ENCODE results near the gene SLC44A5.
"Not testable (repeated sequence)": the region's sequence is repeated elsewhere in the genome, so short reads cannot be mapped to it uniquely, and the experiment has no call there.

Gene SLC44A5

DNA sequence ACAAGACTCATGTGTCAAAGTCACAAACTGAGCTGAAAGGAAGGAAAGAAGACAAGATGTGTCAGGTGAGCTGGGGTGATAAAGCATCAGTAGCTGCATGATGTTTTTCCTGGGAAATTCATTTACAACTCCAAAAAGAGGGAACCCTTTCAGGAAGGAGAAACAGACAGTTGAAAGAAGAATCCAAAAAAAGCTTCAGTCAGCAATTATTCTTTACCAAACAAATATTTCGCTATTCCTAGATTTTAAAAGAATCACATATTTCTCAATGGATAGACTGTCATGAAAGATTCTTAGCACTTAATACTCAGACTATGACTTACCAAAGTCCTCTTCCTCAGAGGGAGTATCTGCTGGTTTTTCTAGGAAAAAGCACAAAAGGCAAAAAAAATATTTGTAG, 214.7 kb downstream of the SLC44A5 start:
- DNase-seq (ENCODE audit: insufficient read length) (no peak), FAIRE-seq (no peak)
- TF ChIP-seq POLR2AphosphoS5 (IDR thresholded peaks at IDR 0.05; ENCODE audit: low read depth, low read length) = no peak
- no peak for TF ChIP-seq POLR2A (IDR thresholded peaks at IDR 0.05; ENCODE audit: low read depth, low read length)
- TF ChIP-seq TAF1 (IDR thresholded peaks at IDR 0.05; ENCODE audit: borderline replicate concordance, low read depth, low read length) = no peak

DNA sequence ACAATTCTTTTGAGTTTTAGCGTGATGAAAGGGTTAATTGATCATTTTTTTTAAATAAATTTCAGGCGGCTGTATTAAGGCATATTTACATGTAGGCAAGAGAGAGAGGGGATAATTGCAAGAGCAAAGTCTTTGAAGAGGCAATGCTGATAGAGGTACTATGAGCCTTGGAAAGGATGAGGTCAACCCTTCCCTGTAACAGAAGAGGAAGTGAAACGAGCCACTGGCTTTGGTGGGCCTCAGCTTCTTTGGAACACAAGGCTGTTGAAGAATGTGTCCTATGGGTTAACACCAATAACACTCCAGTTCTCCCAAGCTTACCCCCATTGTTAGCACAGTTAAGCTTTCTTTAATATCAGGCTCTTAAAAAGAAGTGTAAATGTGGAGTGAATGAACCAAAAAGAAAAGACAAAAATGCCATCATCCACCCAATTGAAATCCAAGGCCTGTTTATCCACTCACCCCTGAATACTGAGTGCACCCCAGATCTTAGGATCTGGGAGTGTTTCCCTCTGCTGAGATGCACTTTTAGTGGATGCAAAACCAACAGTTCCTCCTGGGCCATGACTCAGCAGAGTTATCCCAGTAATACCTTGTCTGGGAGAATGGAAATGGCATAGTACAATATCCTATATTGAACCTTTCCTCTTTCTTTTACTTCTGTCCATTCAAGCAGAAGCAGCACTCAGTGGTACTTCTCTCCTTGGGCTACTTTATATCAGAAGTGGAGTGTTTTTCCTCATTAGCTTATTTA, 216.4 kb downstream of the SLC44A5 start:
- FAIRE-seq (no peak), DNase-seq (ENCODE audit: insufficient read length) (no peak)

DNA sequence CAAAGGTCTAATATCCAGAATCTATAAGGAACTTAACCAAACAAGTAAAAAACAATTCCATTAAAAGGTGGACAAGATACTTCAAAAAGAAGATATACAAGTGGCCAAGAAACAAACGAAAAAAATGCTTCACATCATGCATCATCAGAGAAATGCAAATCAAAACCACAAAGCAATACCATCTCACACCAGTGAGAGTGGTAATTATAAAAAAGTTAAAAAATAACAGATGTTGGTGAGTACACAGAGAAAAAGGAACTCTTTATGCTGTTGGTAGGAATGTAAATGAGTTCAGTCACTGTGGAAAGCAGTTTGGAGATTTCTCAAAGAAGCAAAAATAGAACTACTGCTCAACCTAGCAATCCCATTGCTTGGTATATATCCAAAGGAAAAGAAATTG, 218.6 kb downstream of the SLC44A5 start:
- TF ChIP-seq TAF1 (IDR thresholded peaks at IDR 0.05; ENCODE audit: borderline replicate concordance, low read depth, low read length) = no peak
- TF ChIP-seq POLR2A (IDR thresholded peaks at IDR 0.05; ENCODE audit: low read depth, low read length) = no peak
- TF ChIP-seq POLR2AphosphoS5 (IDR thresholded peaks at IDR 0.05; ENCODE audit: low read depth, low read length) = no peak
- DNase-seq (ENCODE audit: insufficient read length) = no peak
- FAIRE-seq = no peak

More for the DNA sequence above, 216.4 kb downstream of the SLC44A5 start:
- no peak for TF ChIP-seq POLR2AphosphoS5 (IDR thresholded peaks at IDR 0.05; ENCODE audit: low read depth, low read length)

DNA sequence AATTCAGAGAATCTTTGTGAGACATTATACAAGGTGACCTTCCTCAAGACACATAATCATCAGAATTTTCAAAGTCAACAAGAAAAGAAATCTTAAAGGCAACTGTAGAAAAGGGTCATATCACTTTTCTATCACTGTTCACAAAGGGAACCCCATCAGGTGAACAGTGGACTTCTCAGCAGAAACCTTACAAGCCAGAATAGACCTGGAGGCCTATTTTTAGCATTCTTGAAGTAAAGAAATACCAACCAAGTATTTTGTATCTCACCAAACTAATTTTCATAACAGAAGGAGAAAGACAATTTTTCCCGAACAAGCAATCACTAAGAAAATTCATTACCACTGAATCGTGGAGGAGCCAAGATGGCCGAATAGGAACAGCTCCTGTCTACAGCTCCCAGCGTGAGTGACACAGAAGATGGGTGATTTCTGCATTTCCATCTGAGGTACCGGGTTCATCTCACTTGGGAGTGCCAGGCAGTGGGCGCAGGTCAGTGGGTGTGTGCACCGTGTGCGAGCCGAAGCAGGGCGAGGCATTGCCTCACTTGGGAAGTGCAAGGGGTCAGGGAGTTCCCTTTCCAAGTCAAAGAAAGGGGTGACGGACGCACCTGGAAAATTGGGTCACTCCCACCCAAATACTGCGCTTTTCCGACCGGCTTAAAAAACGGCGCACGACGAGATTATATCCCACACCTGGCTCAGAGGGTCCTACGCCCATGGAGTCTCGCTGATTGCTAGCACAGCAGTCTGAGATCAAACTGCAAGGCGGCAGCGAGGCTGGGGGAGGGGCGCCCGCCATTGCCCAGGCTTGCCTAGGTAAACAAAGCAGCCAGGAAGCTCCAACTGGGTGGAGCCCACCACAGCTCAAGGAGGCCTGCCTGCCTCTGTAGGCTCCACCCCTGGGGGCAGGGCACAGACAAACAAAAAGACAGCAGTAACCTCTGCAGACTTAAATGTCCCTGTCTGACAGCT, 235.2 kb downstream of the SLC44A5 start:
- DNase-seq (ENCODE audit: insufficient read length); FAIRE-seq: not testable (repeated sequence)

DNA sequence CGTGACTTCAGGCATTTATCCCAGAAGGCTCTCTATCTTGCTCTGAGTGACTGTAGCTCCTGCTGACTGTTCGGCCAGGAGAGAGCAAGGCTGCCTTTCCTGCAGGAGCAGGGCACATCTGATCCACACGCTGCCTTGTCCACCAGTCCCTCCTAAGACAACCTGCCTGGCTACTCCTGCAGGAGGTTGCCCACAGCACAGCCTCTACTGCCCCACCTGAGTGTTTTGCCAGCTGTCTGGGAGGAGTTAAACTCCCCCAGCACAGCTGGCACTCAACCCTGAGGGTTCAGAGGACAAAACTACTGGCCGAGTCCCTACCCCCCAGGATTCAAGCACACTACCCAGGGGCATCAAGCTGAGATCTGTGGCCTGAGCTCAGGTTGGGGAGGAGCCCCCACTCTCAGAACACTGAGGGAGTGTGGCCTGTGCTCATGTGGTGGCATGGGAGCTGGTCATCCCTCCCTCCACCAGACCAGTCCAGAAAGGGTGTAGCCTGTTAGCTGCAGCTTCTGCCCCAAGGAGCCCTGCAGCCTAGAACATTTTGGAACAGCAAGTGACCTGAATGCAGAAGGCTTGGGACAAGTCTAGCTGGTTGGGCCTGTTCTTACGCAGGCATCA, 237.3 kb downstream of the SLC44A5 start:
- DNase-seq (ENCODE audit: insufficient read length) = no peak
- FAIRE-seq = no peak
- no peak for TF ChIP-seq TAF1 (IDR thresholded peaks at IDR 0.05; ENCODE audit: borderline replicate concordance, low read depth, low read length)
- TF ChIP-seq POLR2A (IDR thresholded peaks at IDR 0.05; ENCODE audit: low read depth, low read length) = no peak
- TF ChIP-seq POLR2AphosphoS5 (IDR thresholded peaks at IDR 0.05; ENCODE audit: low read depth, low read length) = no peak

DNA sequence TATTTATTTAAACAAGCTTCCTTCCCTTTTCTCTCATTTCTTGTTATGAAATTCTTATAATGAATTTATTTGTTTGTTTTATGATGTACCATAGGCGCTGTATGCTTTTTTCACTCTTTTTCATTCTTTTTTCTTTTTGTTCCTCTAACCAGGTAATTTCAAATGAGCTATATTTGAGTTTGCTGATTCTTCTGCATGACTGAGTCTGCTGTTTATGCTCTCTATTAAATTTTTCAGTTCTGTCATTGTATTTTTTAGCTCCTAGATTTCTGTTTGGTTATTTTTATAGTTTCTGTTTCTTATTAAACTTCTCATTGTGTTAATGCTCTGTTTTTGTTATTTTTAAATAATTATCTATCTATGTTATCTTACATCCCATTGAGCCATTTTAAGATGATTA, 244.3 kb downstream of the SLC44A5 start:
- FAIRE-seq (no peak), DNase-seq (ENCODE audit: insufficient read length) (no peak)
- TF ChIP-seq TAF1 (IDR thresholded peaks at IDR 0.05; ENCODE audit: borderline replicate concordance, low read depth, low read length) (no peak), POLR2AphosphoS5 (IDR thresholded peaks at IDR 0.05; ENCODE audit: low read depth, low read length) (no peak), POLR2A (IDR thresholded peaks at IDR 0.05; ENCODE audit: low read depth, low read length) (no peak)

DNA sequence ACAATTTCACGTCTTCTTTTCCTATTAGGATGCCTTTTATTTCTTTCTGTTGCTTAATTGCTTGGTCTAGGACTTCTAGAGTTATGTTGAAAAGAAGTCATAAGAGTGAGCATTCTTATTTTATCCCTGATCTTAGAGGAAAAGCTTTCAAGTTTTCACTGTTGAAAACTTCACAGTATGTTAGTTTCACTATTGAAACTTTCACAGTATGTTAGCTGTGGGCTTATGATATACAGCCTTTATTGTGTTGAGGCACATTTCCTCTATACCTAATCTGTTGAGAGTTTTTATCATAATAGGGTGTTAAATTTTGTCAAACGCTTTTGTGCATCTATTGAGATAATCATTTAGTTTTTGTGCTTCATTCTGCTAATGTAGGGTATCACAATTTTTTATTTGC, 249.7 kb downstream of the SLC44A5 start:
- TF ChIP-seq POLR2AphosphoS5 (IDR thresholded peaks at IDR 0.05; ENCODE audit: low read depth, low read length) (no peak), TAF1 (IDR thresholded peaks at IDR 0.05; ENCODE audit: borderline replicate concordance, low read depth, low read length) (no peak), POLR2A (IDR thresholded peaks at IDR 0.05; ENCODE audit: low read depth, low read length) (no peak)
- DNase-seq (ENCODE audit: insufficient read length) (no peak), FAIRE-seq (no peak)

DNA sequence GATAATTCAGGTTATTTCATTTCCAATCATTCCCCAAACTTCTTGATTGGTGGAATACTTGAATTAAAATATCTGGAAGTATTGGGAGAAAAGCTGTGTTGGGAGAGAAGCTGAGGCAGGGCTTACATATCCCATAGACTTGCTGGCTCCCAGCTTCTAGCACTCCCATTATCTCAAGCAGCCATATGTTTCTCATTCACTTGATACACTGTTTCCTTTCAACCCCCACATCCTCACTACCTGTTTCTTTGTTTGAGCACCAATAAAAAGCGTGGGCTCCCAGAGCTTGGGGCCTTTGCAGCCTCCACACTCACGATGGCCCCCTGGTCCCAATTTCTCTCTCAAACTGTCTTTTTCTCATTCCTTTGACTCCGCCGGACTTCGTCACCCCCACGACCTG, 256.6 kb downstream of the SLC44A5 start:
- DNase-seq (ENCODE audit: insufficient read length); FAIRE-seq: not testable (repeated sequence)

DNA sequence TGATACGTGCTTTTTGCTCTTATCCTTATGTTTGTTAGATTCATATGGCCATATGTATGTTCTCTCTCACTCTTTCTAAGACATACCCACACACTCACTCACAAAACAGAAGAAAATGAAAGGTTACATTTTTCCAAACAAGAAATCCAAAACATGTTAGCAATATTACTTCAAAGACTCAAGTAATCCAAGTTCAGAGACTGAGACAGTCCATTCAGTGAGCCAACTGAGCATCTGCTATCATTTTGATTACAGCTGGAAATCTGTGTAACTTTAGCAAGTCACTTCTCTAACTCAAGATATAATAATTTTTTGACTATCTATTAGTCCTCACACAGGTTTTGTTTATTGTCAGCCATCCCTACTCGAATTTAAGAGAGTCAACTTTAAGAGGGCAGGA, 257.9 kb downstream of the SLC44A5 start:
- FAIRE-seq (no peak), DNase-seq (ENCODE audit: insufficient read length) (no peak)
- no peak for TF ChIP-seq POLR2A (IDR thresholded peaks at IDR 0.05; ENCODE audit: low read depth, low read length)
- TF ChIP-seq POLR2AphosphoS5 (IDR thresholded peaks at IDR 0.05; ENCODE audit: low read depth, low read length) = no peak
- no peak for TF ChIP-seq TAF1 (IDR thresholded peaks at IDR 0.05; ENCODE audit: borderline replicate concordance, low read depth, low read length)

DNA sequence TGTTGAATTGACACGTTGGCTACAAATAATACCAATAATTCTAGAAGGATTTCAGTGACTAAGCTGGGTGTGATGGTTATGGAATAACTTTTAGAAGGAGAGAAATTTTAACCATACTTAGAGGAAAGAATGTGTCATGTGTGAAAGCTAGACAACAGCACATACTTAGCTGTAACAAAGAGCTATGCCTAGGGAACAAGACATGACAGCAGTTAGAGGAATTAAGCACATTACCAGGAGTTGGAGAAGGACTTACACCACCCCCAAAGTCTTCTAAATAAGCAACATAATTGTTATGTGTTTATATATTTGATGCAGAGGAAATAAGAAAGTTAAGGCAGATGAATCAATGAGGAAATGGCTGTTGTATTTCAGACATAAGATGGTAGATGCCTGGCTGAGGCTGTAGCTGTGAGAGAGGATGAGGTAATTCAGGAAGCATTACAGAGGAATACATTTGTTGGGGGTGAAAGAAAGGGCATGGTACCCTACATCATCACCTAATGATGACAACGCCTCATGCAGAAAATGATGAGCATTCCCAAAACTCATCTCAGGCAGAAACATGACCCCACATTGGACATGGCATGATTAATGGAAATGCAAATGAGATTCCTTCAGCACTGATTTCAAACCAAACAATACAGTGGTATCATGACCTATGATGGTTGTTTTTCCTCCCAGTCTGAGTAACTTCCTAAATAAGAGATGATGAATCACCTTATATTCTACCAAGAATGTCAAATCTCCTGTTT, 265.2 kb downstream of the SLC44A5 start:
- DNase-seq (ENCODE audit: insufficient read length) (no peak), FAIRE-seq (no peak)
- no peak for TF ChIP-seq POLR2AphosphoS5 (IDR thresholded peaks at IDR 0.05; ENCODE audit: low read depth, low read length)
- TF ChIP-seq TAF1 (IDR thresholded peaks at IDR 0.05; ENCODE audit: borderline replicate concordance, low read depth, low read length) = no peak
- no peak for TF ChIP-seq POLR2A (IDR thresholded peaks at IDR 0.05; ENCODE audit: low read depth, low read length)

DNA sequence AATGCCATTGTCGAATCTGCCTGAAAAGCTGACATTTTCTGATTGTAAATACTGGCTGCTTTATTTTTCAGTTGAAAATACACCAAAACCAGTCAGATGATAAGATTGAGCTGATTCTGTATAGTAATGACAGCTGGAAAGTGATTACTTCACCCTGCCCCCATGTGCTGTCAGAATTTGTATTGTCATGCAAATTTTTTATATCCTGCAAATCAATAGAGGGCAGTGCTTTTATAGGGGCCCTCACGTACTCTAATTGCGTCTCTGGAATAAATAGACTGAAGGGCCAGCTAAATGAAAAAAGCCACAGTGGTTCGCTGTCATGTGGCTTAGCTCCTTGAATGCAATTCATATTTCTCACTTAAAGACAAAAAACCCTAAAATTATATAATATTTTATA, 268.1 kb downstream of the SLC44A5 start:
- DNase-seq (ENCODE audit: insufficient read length) (no peak), FAIRE-seq (no peak)
- TF ChIP-seq POLR2AphosphoS5 (IDR thresholded peaks at IDR 0.05; ENCODE audit: low read depth, low read length) (no peak), POLR2A (IDR thresholded peaks at IDR 0.05; ENCODE audit: low read depth, low read length) (no peak), TAF1 (IDR thresholded peaks at IDR 0.05; ENCODE audit: borderline replicate concordance, low read depth, low read length) (no peak)
